WI38 (cell line): ENCODE measurements around the gene SPATA22.

Source experiments
- H3K4me3 ChIP-seq: 2 replicates; pipeline ENCODE4 v1.5.1; 2011; ENCODE audit warnings: low read depth, mild to moderate bottlenecking, control low read depth, low read length
- CTCF ChIP-seq: IDR thresholded peaks from 2 replicates; pipeline ENCODE4 v1.5.1; 2012; ENCODE audit warnings: low read depth, mild to moderate bottlenecking, control low read depth, low read length

SPATA22 gene

GRCh38 chr17:3507869-3508268, 36.2 kb upstream of the SPATA22 start:
- H3K4me3 ChIP-seq = no peak overlapping the region
- TF ChIP-seq CTCF = no peak

- no peak for TF ChIP-seq CTCF
- no peak overlapping the region for H3K4me3 ChIP-seq
Measured at GRCh38 chr17:3507071-3507470, 35.5 kb upstream of the SPATA22 start.

- no peak overlapping the region for H3K4me3 ChIP-seq
- TF ChIP-seq CTCF = no peak
Measured at GRCh38 chr17:3506054-3506453, 34.4 kb upstream of the SPATA22 start.

- TF ChIP-seq CTCF = no peak
- no peak overlapping the region for H3K4me3 ChIP-seq
Measured at GRCh38 chr17:3505008-3505407, 33.4 kb upstream of the SPATA22 start.

GRCh38 chr17:3503285-3503684, 31.7 kb upstream of the SPATA22 start:
- H3K4me3 ChIP-seq = no peak overlapping the region
- no peak for TF ChIP-seq CTCF

GRCh38 chr17:3502466-3502865, 30.8 kb upstream of the SPATA22 start:
- no peak overlapping the region for H3K4me3 ChIP-seq
- no peak for TF ChIP-seq CTCF

- TF ChIP-seq CTCF = no peak
- H3K4me3 ChIP-seq = no peak overlapping the region
Measured at GRCh38 chr17:3501344-3501743, 29.7 kb upstream of the SPATA22 start.
